GM18909 (cell line): ENCODE results near the gene AQP5.
A peak's percentile ranks its signal among the peaks of the same experiment; 100 is the strongest.

Experiments used
- ATAC-seq: cut with Tn5 transposase; IDR thresholded peaks from one replicate; pipeline ENCODE4 v1.9.1; 2021; ENCODE audit warnings: mild to moderate bottlenecking; ENCODE audit not compliant: unreplicated experiment, poor library complexity

AQP5 gene

DNA sequence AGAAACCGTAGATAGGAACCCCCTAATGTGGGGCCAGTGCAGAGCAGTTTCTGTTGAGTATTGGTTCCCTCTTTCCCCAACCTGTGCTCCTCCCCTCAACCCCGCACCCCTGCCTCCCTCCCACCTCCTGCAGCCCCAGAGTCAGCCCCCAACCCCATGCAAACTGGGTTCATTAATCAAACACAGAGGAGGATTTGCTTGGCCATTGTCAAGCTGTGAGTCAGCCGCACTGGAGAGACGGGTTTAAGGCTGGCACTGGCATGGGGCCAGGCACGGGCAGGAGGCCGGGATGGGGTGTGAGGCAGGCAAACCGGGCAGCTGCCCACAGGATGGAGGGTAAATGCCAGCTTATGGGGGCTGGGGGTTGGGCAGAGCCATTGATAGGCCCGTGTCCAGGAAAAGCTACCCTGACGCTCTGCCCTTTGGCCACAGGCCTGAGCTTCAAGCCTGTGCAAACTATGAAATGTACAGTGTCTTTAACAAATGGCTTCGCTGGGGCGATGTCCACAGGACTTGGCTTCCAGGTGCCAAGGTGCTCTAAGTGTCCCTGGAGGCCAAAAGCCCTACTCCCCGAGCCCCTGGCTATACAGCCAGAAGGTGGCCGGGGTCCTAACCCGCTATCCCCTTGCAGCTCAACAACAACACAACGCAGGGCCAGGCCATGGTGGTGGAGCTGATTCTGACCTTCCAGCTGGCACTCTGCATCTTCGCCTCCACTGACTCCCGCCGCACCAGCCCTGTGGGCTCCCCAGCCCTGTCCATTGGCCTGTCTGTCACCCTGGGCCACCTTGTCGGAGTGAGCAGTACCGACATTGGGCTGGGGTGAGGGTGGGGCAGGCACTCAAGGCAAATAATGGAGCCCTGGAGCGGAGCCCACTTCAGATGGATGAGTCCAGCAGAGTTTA is 1.4 kb downstream of the AQP5 start:
- no peak for ATAC-seq

DNA sequence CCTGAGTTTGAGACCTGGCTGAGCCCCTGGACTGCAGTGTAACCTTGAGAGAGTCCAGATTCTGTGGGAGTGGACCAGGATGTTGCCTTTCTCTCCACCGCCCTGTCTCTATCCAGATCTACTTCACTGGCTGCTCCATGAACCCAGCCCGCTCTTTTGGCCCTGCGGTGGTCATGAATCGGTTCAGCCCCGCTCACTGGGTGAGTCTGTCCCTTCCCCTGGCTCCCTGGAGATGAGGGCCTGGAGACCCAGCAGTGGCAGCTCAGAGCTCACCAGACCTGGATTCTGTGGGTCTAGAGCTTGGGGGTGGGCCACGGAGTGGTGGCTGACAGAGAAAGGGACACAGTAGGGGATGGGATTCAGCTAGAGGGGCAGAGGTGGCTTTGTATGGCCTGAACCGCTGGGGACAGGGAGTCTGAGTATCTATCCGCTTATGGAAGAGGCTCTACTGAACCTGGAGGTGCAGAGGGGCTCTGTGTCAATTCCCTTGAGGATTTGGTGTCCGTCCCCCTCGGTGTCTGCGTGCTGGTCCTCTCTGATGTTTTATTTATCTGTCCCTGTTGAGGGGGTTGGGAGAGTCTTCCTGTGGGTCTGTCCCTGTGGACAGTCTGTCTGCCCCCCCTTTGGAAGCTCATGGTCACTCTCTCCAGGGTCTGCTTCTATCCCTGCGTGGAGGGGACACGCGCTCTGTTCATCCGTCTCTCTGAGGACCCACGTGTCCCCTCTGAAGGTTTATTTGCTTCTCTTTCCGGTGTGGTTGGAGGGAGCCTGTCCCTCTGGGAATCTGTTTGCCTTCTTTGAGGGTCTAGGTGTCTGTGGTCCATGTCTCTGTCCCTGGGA is 2.5 kb downstream of the AQP5 start:
- no peak for ATAC-seq

DNA sequence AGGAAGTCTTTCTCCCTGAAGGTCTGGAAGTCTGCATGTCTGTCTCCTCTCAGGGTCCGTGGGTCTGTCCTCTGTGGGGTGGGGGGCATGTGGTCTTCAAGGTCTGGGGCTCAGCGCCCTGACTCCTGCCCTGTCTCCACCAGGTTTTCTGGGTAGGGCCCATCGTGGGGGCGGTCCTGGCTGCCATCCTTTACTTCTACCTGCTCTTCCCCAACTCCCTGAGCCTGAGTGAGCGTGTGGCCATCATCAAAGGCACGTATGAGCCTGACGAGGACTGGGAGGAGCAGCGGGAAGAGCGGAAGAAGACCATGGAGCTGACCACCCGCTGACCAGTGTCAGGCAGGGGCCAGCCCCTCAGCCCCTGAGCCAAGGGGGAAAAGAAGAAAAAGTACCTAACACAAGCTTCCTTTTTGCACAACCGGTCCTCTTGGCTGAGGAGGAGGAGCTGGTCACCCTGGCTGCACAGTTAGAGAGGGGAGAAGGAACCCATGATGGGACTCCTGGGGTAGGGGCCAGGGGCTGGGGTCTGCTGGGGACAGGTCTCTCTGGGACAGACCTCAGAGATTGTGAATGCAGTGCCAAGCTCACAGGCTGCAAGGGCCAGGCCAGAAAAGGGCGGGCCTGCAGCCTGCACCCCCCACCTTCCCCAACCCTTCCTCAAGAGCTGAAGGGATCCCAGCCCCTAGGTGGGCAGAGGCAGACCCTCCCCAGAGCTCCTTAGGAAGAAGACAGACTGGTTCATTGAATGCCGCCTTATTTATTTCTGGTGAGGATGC is 3.4 kb downstream of the AQP5 start:
- ATAC-seq: no peak

DNA sequence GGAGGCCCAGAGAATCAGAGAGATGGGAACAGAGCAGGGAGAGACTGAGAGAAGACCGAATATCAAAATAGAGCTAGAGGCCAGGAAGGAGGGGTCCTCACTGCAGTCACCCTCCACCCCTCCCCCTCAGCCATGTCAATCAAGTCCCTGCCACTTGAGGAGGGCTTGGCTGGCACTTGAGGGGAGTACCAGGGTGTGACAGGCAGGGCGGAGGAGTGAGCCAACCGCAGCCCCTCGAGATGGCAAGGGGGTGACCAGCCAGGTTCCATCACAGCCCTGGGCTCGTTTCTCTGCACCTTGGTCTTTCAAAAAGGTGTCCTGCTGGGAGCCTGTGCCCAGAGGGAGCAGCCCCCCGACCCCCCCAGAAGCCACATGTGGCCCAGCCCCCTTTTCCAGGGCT is 4.2 kb downstream of the AQP5 start:
- ATAC-seq: no peak

DNA sequence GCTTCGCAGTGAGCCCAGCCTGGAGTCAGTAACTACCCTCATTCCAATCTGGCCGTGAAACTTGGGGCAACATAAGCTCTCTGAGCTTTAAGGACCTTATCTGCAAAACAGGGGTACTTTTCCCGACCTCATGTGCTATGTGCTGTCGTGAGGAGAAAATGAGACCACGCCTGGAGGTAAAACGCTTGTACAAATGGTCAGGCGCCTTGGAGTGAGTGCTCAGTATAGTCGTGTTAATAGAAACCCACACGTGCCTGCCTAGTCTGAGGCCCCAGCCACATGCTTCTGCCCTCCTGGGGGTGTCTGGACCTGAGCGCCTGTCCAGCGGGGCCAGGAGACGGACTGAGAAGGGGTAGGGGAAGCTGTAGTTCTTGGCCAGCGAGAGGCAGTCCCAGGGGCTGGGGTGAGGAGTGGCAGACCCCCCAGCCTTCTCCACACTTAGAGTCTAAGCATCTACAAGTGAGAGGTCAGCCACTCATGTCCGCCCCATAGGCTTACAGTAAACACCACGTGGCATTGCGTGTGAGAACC is 4.9 kb downstream of the AQP5 start:
- no peak for ATAC-seq

DNA sequence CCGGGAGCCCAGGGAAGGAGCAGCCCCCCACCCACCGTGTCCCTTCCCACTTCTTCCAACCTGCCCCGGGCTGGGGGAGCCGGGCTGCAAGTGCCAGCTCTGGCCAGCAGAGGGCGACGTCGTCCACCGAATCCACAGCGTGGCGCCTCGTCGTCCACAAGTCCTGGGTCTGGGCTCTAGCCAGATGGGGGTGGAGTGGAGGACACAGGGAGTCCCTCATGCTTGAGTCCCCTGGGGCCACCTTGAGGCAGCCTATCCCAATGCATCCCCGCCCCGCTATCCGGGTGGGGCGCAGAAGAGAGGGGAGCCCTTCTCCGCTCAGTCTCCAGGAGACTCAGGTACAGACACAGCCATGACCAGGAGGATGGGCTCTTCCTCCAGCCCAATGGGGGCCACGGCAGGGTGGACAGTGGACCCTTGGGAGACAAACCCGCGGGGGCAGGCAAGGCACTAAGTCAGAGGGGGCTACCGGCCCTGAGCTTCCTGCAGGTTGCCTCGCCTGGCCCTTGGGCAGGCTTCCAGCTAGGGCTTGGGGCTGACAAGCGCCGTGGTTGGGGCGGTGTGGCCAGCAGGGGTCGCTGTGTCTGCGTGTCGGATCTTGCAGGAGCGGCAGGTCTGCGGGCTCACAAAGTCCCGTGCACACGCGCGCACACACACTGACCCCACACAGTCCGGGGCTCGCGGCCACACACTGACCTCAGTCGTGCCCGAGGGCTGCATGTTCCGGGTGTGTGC is 5.5 kb downstream of the AQP5 start:
- peak; percentile 71 for ATAC-seq

DNA sequence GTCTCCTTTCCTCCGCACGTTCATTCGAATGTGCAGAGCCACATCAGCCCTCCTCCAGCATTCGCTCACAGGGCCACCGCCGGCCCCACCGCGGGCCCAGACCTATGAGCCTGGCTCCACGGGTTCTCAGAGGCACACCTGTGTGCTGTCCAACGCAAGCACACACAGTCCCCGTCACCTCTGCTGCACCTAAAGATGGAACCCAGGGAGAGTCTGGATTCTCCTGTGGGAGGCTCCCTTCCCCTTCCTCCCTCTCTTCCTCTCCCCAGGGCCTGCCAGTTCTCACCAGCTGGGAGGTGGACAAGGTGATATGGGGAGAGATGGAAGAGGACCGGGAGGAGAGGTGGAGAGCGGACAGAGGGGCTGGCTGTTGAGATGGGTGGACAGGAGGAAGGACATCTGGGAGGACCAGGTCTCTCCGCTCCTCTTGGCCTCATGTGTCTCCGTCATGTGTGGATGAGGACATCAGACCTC is 6.1 kb downstream of the AQP5 start:
- ATAC-seq: no peak

DNA sequence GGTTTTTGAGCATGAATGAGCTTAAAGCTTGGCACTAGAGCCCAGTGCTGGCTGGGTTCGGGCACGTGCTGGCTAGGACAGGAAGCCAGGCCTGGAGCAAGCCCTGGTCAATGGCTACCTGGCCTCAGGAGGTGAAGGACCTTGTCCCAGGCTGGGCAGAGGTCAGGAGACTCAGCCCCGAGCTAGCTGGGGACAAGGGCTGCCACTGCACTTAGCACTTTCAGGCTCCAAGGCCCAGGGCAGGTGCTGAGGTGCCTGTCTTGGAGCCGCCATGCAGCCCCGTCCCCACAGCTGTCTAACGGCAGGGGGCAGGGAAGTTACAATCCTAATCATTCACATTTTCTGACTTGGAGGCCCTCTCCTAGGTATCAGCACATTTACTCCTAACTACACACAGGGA is 6.8 kb downstream of the AQP5 start:
- ATAC-seq: no peak

DNA sequence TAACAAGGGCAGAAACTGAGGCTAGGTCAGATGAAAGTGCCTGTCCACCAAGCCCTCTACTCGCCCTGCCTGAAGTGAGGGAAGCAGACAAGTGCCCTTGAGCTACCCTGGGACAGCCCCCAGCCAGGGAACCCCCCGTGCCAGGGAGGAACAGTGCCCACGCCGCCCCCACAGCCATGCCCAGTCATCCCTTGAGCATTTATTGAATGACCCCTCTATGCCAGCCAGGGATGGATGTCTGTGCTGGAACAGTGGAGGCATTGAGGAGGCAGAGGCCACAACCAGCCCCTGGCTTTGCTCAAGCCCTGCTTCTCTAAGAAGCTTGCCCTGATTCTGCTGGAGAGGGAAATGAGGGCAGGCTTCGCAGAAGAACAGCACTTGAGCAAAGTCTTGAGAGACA is 7.4 kb downstream of the AQP5 start:
- ATAC-seq: no peak

DNA sequence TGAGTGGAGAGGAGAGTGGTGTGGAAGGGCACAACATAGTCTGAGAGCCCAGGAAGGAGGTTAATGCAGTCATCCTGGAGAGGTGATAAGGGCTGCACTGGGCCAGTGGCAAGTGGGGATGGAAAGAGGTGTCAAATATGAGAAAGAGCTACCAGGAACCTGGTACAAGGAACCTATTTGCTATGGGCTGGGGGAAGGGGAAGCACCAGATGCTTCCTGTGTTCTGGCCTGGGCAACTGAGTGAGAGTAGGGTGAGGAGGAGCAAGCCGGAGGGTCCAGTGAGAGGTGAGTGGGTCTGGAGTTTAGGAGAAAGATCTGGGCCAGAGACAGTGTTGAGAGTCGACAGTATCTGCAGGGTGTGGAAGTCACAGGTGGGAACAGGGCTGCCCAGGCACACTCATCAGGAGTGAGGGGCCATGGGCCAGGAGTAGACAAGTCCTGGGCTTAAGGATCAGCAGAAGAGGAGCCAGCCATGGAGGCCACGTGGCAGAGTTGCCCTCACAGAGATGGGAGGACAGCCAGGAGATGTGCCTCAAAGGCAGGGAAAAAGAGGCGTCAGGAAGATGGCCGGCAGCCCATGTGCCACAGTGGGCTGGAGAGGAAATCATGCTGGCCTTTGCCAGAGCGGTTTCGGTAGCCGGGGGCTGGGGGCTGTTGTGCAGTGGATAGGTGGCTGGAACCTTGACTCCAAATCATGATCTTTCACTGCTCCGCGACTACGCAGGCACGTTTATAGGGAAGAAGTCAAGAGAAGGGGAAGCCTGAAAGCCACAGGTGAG is 8.2 kb downstream of the AQP5 start:
- no peak for ATAC-seq

DNA sequence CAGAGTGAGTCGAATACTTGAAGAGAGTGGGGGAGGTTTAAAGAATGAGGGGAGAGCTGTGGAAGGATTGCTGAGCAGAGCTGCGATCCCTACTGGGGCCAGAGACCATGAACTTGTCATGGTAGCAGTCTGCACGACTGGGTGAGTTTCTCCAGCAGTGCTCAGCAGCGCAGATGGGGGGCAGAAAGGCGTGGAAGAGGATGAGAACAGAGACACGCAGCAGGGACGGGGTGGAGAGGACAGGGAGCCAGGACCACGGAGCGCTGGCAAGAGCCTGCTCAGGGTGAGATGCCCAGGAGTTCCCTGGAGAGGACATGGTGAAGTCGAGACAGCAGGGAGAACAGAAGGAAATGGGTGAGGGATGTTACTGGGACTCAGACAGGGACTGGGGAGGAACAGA is 9.0 kb downstream of the AQP5 start:
- no peak for ATAC-seq

DNA sequence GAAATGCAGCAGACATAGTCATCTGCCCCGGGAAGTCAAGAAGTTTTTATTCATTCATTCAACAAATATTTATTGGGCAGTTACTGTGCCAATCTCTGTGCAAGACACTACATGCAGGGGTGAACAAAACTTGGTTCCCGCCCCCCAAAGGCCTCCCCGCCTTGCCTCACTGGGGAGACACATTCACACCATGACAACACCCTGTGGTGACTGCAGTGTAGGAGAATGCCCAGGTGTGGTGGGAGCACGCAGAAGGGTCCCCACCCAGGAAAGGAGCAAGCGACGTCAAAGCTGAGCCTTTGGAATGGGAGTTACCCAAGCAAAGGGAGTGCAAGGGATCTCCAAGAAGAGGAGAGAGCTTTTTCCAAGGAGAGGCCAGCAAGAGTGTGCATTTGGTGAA is 9.5 kb downstream of the AQP5 start:
- no peak for ATAC-seq

DNA sequence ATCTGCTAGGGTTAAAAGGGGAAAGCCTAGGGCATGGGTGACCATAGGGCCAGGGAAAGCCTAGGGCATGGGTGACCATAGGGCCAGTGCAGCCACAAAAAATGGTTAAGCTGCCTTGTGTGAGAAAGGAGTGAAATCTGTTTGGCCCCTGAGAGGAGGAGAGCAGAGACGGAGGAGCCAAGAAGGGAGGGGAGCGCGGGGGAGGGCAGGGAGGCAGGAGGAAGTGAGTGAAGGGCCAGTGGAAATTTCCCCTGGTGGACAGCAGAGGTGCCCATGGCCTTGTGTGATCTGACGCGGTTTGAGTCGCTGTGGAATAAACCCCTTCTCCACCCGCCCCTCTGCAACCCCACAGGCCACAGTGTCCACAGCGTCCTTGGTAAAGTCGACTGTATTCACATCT is 10.5 kb downstream of the AQP5 start:
- ATAC-seq: no peak

DNA sequence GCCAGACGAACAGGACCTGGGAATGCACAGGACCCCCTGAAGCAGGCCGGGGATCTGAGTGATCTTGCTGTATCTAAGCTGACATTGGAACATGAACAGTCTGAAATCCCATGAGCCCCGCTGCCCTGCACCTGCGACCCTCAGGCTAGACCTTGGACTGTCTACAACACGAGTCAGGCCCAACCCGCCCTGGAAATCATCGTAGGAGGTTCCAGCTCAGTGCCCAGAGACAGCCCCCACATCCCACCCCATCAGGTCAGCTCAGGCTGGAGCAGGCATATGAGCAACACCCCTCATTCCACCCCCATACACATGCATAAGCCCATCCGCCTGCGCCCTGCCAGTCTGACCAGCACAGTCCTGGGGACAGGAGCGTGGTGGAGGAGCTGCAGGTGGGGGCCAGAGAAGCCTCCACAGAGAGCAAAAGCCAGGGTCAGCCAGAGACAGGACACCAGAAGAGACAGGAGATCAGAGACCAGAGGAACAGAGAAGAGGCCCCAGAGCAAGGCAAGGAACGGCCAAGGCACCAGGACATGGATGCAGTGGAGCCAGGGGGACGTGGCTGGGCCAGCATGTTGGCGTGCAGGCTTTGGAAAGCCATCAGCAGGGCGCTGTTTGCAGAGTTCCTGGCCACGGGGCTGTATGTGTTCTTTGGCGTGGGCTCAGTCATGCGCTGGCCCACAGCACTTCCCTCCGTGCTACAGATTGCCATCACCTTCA is 11.1 kb downstream of the AQP5 start, which contains the start of gene AQP6:
Gene AQP6, plus strand, starts transcription at position 307 of the 720 bp plus-strand sequence. Its CDS starts 227 bp downstream, at position 534.
- no peak for ATAC-seq

DNA sequence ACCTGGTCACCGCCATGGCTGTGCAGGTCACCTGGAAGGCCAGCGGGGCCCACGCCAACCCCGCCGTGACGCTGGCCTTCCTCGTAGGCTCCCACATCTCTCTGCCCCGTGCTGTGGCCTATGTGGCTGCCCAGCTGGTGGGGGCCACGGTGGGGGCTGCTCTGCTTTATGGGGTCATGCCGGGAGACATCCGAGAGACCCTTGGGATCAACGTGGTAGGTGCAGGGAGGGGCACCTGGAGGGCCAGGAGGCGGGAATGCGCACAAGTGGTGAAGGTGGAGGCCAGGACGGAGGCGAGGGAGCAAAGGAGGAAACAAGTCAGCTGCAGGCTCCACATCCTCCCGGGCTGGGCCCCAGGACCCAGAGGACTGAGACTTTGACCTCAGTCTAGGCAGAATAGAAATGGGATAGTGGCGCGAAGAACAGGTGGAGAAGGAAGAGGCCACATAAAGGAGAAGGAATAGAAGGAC is 11.7 kb downstream of the AQP5 start:
- no peak for ATAC-seq

DNA sequence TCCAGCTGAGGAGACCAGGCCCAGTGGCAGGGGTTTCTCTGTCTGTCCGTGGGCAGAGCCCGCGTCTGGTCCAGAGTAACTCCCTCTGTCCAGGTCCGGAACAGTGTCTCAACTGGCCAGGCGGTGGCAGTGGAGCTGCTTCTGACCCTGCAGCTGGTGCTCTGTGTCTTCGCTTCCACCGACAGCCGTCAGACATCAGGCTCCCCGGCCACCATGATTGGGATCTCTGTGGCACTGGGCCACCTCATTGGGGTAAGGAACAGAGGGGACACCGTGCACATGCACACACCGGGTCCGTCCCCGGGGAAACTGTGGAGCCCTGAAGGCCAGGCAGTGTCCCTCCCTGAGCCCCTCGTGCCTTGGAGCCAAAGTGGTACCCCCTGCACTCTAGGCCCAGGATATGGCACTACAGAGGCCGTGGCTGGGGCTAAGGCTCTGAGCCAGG is 12.6 kb downstream of the AQP5 start:
- ATAC-seq: no peak

DNA sequence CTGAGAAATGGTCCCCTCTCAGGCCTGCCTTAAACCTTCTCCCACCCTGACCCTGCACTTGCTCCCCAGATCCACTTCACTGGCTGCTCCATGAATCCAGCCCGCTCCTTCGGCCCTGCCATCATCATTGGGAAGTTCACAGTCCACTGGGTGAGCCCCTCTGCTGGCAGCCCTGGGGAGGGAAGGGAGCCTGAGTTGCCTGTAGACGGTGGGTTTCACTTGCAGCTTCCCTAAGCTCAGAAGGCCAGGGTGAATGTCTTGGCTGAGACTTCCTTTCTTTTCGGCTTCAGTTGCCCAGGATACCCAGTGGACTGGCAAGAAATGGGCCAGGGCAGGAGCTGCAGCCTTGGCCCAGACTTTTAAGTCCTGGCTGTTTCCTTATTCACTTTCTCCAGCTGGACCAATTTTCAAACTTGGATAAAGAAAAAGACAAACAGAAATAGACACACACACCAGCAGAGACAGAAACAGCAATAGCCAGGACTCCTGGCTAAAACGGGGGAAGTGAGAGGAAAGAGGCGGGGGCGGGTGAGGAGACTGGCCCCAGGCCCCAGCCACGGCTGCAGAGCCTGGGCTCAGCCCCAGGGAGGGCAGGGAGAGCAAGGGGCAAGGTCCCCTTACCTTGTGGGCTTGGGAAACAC is 13.1 kb downstream of the AQP5 start:
- no peak for ATAC-seq
